ENCODE measurements around the gene TLR10.
"Not testable (repeated sequence)": the region's sequence is repeated elsewhere in the genome, so short reads cannot be mapped to it uniquely, and the experiment has no call there.

Gene TLR10

GRCh38 chr4:38802561-38803355 lies 20.0 kb upstream of the TLR10 start:
- no peak for DNase-seq (ENCODE audit: low spot score)

- DNase-seq (ENCODE audit: low spot score): no peak
These were observed 18.2 kb upstream of the TLR10 start for GRCh38 chr4:38800961-38801450.

- no peak for DNase-seq (ENCODE audit: low spot score)
These were observed 17.6 kb upstream of the TLR10 start for GRCh38 chr4:38800366-38800765.

DNA sequence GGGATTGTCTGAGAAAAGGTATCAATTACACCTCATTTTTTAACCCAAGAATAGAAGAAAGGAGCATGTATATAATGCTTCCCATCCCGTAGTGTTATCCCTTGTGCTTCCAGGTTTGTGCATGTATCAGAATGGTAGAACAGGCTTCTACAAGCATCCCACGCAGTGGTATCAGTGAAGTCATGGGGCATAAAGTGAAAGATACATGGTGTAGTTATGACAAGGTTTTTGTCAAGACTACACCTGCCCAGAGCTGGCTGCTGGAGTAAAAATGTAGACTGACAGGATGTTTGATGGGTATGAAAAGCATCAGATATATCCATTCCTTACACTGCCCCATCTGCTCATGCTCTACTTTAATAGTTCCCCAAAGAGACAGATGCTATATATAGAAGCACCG lies 12.3 kb upstream of the TLR10 start:
- DNase-seq (ENCODE audit: low spot score): no peak

- no peak for DNase-seq (ENCODE audit: low spot score)
These were observed 11.3 kb upstream of the TLR10 start for GRCh38 chr4:38794051-38794450.

GRCh38 chr4:38791010-38791409 lies 8.2 kb upstream of the TLR10 start:
- DNase-seq (ENCODE audit: low spot score): no peak

DNA sequence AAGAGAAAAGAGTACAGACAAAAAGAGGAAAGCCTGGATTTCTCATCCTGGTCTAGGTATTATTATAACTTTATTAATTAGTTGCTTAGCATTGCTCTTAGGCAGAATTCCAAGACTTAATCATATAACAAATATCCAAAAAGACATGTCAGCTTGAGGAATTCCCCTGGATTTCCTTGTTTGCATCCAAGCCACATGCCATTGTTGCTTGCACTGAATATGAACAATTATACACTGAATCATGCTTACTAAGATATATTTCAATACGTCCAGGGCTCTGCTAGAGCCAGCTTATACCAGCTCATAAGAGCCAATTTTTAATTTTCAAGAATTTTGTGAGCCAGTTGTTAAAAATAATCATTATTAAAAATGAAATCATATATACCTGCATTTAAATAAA lies 5.5 kb upstream of the TLR10 start:
- no peak for DNase-seq (ENCODE audit: low spot score)

DNA sequence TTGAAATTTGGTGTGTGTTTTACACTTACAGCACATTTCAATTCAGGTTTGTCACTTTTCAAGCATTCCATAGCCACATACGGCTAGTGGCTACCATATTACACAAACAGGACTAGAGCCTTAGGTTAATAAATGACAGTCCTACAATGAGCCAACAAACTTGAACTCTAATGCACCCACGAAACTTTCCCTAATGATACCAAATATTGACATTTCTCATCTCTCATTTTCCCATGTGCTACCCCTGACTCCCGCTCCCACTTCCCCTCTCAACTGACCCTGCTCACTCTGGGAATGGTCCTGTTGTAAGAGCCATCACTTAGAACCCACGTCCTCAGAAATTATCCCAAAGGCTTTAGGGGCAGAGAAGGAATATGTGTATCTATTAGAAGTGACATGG lies 4.9 kb upstream of the TLR10 start:
- no peak for DNase-seq (ENCODE audit: low spot score)

DNA sequence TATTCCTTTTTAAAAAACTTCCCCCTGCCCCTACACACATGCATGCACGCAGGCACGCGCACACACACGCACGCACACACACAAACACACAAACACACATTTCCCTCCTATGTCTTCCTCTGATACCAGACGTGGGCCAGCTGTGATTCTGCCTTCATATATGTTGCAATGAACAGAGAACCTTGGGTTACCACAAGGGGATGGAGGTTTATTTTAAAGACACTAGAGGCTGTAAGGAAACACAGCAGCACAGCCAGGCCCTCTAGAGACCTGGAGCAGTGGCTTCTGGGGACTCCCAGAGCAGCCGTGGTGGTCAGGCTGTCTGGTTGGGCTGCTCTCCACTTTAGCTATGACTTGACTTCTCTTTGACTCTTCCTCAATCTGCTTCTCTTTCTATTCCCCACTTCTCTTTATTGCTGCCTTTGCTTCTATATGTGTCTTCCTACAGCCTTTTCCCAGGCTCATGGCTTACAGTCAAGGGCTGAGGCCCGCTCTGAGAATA lies 3.2 kb upstream of the TLR10 start:
- no peak for DNase-seq (ENCODE audit: low spot score)

GRCh38 chr4:38785041-38785790 lies 2.4 kb upstream of the TLR10 start:
- DNase-seq (ENCODE audit: low spot score): no peak

GRCh38 chr4:38784141-38784540 lies 1.4 kb upstream of the TLR10 start:
- no peak for DNase-seq (ENCODE audit: low spot score)

DNA sequence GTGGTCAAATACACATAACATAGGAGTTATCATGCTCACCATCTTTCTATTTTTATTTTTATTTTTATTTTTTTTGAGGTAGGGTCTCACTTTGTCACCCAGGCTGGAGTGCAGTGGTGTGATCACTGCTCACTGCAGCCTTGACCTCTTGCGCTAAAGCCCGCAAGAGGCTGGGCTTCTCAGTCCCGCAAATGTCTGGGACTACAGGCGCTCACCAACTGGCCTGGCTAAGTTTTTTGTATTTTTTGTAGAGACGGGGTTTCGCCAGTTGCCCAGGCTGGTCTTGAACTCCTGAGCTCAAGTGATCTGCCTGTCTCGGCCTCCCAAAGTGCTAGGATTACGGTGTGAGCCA lies 295 bp upstream of the TLR10 start:
- no peak for DNase-seq (ENCODE audit: low spot score)

- no peak for DNase-seq (ENCODE audit: low spot score)
These were observed 932 bp downstream of the TLR10 start for GRCh38 chr4:38781854-38782261.

DNA sequence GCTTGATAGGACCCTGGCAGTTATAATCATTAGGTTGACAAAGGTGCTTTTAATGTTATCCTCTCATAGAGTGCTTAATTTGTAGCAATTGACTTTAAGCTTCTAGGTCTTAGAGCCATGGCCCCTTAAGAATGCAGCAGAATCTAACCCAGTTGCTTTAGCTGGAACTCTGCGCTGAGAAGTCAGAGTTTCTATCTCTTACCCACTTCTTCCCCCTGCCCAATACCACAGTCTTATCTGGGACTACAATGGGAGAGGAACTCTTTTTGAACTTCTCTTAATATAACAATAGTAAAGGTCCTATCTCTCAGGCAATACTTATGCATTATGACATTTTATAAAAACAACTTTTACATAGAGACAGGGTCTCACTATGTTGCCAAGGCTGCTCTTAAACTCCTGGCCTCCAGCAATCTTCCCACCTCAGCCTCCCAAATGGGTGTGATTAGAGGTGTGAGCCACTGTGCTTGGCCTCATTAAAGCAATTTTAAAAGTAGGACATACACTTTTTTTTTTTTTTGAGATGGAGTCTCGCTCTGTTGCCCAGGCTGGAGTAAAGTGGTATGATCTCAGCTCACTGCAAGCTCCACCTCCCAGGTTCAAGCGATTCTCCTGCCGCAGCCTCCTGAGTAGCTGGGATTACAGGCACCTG lies 1.8 kb downstream of the TLR10 start:
- DNase-seq (ENCODE audit: low spot score): no peak

DNA sequence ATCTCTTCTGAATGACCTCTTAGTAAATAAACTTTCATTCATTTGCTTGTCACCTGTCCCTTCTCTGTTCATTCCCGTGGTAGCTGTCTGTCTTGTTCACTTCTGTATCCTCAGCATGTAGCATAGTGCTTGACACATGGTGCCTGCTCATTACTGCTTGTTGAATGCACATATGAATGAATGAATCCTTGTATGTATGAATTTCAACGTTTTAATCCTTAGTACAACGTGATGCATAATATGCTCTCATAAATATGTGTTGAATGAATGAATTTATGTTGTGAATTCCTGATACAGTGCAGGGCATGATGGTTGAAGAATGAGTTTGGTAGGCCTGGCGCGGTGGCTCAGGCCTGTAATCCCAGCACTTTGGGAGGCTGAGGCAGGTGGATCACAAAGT lies 3.0 kb downstream of the TLR10 start:
- no peak for DNase-seq (ENCODE audit: low spot score)

DNA sequence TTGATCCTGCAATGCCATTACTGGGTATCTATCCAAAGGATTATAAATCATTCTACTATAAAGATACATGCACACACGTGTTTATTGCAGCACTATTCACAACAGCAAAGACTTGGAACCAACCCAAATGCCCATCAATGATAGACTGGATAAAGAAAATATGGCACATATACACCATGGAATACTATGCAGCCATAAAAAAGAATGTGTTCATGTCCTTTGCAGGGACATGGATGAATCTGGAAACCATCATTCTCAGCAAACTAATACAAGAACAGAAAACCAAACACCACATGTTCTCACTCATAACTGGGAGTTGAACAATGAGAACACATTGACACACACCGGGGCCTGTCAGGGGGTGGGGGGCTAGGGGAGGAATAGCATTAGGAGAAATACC lies 4.9 kb downstream of the TLR10 start:
- DNase-seq (ENCODE audit: low spot score): not testable (repeated sequence)

DNA sequence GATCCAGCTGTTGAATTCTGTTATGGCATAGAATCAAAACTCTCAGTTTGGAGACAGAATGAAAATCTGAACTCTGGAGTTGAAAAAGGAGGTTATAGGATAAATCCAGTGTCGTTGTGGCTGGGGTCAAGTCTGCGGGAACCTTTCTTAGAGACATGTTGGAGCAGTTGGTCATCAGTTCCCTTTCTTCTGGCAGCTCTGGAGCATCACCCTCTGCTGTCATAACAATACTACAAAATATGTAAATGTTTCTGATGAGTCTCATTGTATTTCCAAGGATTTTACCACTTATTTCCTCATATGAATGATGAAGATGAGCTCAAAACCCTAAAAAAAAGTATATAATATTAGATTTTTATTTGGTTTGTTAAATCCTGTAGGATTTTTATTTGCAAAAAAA lies 7.5 kb downstream of the TLR10 start:
- no peak for DNase-seq (ENCODE audit: low spot score)

GRCh38 chr4:38774181-38774955 lies 8.4 kb downstream of the TLR10 start:
- DNase-seq (ENCODE audit: low spot score): no peak

- DNase-seq (ENCODE audit: low spot score): not testable (repeated sequence)
These were observed 12.5 kb downstream of the TLR10 start for GRCh38 chr4:38770281-38770680.

- no peak for DNase-seq (ENCODE audit: low spot score)
These were observed 12.9 kb downstream of the TLR10 start for GRCh38 chr4:38769857-38770256.

DNA sequence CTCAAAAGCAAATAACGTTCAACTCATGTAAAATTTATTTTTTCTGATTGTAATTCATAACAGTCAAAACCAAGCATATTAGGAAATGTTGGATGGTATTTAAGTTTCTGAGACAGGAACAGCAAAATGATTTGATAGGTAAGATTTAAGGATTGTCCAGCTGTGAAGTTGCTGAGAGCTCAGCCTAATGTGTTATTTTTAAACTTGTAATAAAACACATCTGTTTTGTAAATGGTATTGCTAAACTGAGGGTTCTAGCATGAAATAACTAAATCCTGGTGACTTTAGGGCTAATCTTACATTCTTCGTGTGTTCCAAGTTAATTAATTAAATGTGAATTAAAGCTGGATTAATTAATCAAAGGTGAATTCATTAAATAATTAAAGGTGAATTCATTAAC lies 13.3 kb downstream of the TLR10 start:
- DNase-seq (ENCODE audit: low spot score): no peak

GRCh38 chr4:38768968-38769394 lies 13.8 kb downstream of the TLR10 start:
- no peak for DNase-seq (ENCODE audit: low spot score)

Measured in hematopoietic multipotent progenitor cell treated with erythropoietin and hydrocortisone succinate and interleukin-3 and kit ligand, for 17 days (in vitro differentiated cells).